Ovary (tissue), 3 donors: ENCODE measurements around the gene PLG.

Source experiments
- EP300 ChIP-seq: sonication (generic); formaldehyde crosslinking; IDR thresholded peaks from one replicate; pipeline ENCODE4 v1.6.1; 2017; ENCODE audit warnings: antibody characterized with exemption
- POLR2A ChIP-seq: fragments of 450-650 bp; IDR thresholded peaks from one replicate; pipeline ENCODE4 v1.6.1; 2017; ENCODE audit warnings: antibody characterized with exemption, mild to moderate bottlenecking, moderate library complexity
- TF ChIP-seq, protein P1 (sequence below), 3 donors: fragments of 450-650 bp in 2 of 3; fragments of 200-600 bp in 1 of 3; IDR thresholded peaks; one replicate each; pipeline versions ENCODE4 v1.5.1 to v1.8.0; 2016 to 2022; ENCODE audit warnings: antibody characterized with exemption in 3 of 3, mild to moderate bottlenecking in 1 of 3
- donor health status: DM: no; HTN: no; CAD: no.

DNA sequence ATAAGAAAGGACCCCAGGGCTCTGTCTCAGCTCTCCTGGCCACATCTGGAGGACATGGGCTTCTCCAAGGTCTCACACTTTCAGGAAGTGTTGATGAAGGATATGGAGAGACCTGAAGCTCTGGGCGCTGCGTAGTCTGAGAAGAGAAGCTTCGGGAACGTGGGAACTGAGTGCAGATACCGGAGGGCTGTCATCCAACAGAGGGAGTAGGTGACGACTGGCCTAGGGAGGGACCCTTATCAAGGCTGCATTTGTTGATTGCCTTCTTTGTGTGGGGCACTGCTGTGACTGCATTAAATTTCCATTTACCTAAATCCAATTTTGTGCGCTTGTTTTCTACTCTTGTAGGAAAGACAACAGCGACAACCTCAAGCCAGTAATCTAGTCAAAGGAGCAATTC lies 63.4 kb downstream of the PLG start:
- TF ChIP-seq, protein P1, sequence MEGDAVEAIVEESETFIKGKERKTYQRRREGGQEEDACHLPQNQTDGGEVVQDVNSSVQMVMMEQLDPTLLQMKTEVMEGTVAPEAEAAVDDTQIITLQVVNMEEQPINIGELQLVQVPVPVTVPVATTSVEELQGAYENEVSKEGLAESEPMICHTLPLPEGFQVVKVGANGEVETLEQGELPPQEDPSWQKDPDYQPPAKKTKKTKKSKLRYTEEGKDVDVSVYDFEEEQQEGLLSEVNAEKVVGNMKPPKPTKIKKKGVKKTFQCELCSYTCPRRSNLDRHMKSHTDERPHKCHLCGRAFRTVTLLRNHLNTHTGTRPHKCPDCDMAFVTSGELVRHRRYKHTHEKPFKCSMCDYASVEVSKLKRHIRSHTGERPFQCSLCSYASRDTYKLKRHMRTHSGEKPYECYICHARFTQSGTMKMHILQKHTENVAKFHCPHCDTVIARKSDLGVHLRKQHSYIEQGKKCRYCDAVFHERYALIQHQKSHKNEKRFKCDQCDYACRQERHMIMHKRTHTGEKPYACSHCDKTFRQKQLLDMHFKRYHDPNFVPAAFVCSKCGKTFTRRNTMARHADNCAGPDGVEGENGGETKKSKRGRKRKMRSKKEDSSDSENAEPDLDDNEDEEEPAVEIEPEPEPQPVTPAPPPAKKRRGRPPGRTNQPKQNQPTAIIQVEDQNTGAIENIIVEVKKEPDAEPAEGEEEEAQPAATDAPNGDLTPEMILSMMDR (IDR thresholded peaks at IDR 0.05), result no peak
- TF ChIP-seq EP300, result no peak
- no peak for TF ChIP-seq POLR2A
